Measurements from ENCODE around the gene COPS3.

Gene COPS3

DNA sequence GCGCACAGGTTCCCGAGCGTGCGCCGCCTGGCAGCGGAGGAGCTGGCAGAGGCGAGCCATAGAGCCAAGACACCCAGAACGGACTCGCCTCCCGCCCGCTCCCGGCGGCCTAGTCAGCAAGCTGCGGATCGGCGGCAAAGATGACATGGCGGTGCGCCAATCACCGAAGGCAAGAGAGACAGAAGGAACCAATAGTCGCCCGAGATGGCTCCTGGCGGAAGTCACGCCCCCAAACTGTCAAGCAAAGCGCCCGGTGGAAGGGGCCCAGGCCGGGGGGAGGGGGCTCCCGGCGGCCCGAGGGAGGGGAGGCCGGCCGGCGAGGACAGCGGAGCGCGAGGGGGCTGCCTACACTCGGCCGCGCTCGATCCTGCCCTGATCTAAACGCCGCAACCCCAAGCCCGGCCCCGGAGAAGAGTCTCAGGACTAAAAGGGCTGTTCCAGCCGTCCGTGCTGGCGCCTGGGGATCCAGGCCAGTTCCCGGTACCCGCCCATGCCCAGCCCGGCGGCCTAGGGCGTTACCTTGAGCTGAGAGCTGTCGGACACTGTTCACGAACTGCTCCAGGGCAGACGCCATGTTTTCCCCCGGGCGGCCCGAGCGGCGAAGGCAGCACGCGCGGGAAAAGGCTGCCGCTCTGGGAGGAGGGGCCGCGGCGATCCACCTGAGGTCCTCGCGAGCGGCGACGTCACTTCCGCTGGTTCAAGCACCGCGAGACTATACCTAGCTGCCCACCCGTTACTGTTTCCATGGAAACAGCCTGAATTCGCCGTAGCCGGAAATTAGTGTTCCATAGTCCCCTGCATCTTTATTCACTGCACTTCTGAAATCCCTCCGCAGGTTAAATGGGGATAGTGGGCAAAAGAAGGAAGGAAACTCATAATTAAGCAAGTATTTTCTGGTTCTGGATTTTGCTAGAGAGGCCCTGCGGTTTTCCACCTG is at the start of gene COPS3:
TSS of gene COPS3 (minus strand) at position 634 of the 937 bp plus-strand sequence. CDS start at position 574, 60 bp downstream.
- peak; percentile 86 to 90 (median 89) for DNase-seq (ENCODE audit: low read depth in 3 of 3, low spot score in 1 of 3)

- no peak for DNase-seq (ENCODE audit: low read depth in 3 of 3, low spot score in 1 of 3)
These were observed 47.2 kb upstream of the COPS3 start for GRCh38 chr17:17328251-17328650.

- DNase-seq (ENCODE audit: low read depth in 3 of 3, low spot score in 1 of 3), result no peak
These were observed 45.3 kb upstream of the COPS3 start for GRCh38 chr17:17326275-17326875.

DNA sequence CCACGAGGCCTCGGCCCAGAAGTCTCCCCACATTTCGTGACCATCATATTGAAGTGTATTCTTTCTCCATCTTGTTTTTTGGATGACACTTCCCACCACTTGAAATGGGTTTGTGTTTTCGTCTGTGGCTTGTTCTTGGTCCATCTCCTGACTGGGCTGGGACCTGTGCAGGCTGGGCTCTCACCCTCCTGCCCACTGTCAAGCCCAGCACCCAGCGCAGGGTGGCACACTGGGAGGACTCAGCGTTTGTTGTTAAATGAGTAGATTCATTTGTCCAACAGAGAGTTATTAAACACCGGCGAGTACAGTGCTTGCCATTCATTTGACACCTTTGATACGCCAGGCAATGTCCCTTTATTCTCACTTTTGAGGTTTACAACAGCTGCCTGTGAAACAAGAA is 44.8 kb upstream of the COPS3 start:
- DNase-seq (ENCODE audit: low read depth in 3 of 3, low spot score in 1 of 3), result no peak

DNA sequence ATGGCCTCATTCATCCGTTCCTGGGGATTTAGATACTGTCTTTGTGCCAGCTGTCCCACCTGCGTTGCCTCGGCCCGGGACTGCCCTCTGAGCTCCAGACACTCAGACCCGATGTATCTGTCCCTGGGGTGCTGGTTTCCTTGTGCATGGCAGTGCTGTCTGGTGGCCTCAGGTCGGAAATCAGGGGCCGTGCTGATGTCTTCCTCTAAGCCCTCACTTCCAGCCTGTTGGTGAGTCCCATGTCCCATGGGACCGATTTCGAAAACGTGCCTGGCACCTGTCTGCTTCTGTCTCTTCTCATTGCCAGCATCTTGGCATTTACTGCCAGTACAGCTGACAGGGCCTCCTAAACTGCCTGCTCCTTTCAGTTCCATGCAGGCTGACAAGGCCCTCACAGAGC is 44.2 kb upstream of the COPS3 start:
- DNase-seq (ENCODE audit: low read depth in 3 of 3, low spot score in 1 of 3), result no peak

DNA sequence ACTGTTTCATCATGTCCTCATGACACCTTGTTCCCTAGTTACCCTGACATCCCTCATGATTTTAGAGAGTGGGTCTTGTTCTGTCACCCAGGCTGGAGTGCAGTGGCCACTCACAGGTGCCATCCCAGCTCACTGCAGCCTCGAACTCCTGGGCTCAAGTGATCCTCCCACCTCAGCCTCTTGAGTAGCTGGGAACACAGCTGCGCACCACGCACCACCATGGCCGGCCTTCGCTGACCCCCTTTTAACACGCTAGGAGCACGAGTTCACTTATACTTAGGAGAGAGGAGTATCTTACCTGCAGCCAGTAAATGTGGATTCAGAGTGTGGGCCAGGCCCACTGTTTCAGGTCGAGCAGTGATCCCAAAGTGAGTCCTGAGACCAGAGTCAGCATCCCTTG is 43.6 kb upstream of the COPS3 start:
- DNase-seq (ENCODE audit: low read depth in 3 of 3, low spot score in 1 of 3), result no peak

- no peak for DNase-seq (ENCODE audit: low read depth in 3 of 3, low spot score in 1 of 3)
These were observed 41.8 kb upstream of the COPS3 start for GRCh38 chr17:17322516-17323510.

DNA sequence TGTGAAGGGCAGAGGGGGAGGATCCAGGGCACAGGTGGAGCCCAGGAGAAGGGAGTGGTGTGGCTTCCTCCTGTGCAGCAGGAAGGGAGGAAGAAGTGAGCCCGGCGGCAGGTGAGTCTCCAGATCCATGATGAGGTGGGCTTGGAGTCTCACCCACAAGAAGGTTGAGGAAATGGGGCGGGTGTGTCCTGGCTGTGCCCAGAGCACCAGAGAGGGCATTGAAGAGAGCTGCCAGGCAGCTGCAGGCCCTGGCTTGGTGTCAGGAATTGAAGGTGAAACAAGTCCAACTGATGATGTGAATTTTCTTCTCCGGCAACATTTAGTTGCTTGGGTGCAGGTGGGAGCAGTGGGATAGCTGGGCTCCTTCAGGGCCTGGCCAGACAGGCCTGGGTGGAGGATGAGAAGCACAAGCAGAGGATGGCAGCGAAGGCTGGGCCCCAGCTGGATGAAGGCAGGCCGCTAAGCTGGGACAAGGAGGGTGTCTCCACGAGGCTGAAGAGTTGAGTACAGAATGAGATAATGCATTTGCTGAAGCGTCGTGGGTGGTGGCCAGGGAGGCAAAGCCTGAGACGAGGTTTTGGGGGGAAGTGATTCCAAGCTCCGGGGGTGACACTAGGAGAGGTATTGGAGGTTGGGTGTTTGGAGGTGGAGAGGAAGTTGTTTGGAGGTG is 40.4 kb upstream of the COPS3 start:
- DNase-seq (ENCODE audit: low read depth in 3 of 3, low spot score in 1 of 3), result no peak

GRCh38 chr17:17320911-17321220 is 39.8 kb upstream of the COPS3 start:
- DNase-seq (ENCODE audit: low read depth in 3 of 3, low spot score in 1 of 3), result no peak

GRCh38 chr17:17320188-17320910 is 39.3 kb upstream of the COPS3 start:
- DNase-seq (ENCODE audit: low read depth in 3 of 3, low spot score in 1 of 3), result no peak

GRCh38 chr17:17315142-17315821 is 34.2 kb upstream of the COPS3 start:
- no peak for DNase-seq (ENCODE audit: low read depth in 3 of 3, low spot score in 1 of 3)

- DNase-seq (ENCODE audit: low read depth in 3 of 3, low spot score in 1 of 3), result no peak
These were observed 33.5 kb upstream of the COPS3 start for GRCh38 chr17:17314501-17315071.

DNA sequence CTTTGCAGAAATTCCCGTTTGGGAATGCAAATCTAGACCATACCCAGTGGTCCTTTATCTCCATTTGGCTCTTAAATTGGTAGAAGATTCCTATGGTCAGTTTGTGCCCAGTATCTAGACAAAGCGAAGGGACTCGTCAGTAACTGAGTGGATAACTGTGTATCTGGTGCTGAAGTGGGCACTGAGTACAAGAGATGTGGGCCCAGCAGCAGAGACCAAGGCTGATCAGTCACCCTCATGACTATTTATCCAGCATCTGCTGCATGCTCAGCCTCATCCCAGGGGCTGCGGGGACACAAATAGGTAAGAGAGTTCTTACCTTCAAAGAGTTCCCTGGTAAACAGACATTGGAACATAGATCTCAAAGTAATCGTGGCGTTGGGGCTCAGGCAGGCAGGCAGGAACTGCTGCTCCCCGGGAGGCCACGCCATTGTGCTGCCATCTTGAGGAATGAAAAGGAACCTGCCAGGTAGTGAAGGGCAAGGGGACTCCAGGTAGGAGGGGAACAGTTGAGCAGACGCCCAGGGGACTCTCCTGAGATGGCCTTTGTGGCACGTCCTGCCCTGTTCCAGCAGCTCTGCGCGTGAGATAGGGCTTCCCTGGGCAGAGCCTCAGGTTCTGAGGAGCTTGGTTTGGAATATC is 32.4 kb upstream of the COPS3 start:
- DNase-seq (ENCODE audit: low read depth in 3 of 3, low spot score in 1 of 3), result peak; percentile 35 to 57 (median 55)

DNA sequence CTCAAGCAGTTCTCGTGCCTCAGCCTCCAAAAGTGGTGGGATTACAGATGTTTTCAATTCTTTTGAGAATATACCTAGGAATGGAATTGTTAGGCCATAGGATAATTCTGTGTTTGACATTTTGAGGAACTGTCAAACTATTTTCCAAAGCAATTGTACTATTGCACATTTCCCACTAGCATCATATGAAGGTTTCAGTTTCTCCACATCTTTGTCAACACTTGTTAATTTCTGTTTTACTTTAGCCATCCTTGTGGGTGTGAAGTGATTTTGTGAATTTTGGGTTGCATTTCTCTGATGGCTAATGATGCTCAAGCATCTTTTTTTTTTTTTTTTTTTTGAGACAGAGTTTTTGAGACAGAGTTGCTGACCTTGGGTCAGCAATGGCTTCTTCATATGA is 28.3 kb upstream of the COPS3 start:
- DNase-seq (ENCODE audit: low read depth in 3 of 3, low spot score in 1 of 3), result no peak

- DNase-seq (ENCODE audit: low read depth in 3 of 3, low spot score in 1 of 3), result peak in 2 of 3 donors; percentile 12 to 18
These were observed 24.3 kb upstream of the COPS3 start for GRCh38 chr17:17305281-17305801.

- DNase-seq (ENCODE audit: low read depth in 3 of 3, low spot score in 1 of 3), result no peak
These were observed 23.5 kb upstream of the COPS3 start for GRCh38 chr17:17304521-17304985.

- no peak for DNase-seq (ENCODE audit: low read depth in 3 of 3, low spot score in 1 of 3)
These were observed 22.9 kb upstream of the COPS3 start for GRCh38 chr17:17303847-17304490.

Data from stimulated activated CD4-positive, alpha-beta T cell treated with anti-CD3 and anti-CD28 coated beads, TNF-alpha, amount 100 ng/mL, for 1 hour (primary cell).